Measurements from ENCODE around the gene SLC17A3. TPM values are rescaled to one million over a fixed set of nuclear protein-coding genes. Genes with fewer than 3 reads are reported as not detected.

Gene SLC17A3
- total RNA-seq, 1 experiment from 2014 or later = not detected

DNA sequence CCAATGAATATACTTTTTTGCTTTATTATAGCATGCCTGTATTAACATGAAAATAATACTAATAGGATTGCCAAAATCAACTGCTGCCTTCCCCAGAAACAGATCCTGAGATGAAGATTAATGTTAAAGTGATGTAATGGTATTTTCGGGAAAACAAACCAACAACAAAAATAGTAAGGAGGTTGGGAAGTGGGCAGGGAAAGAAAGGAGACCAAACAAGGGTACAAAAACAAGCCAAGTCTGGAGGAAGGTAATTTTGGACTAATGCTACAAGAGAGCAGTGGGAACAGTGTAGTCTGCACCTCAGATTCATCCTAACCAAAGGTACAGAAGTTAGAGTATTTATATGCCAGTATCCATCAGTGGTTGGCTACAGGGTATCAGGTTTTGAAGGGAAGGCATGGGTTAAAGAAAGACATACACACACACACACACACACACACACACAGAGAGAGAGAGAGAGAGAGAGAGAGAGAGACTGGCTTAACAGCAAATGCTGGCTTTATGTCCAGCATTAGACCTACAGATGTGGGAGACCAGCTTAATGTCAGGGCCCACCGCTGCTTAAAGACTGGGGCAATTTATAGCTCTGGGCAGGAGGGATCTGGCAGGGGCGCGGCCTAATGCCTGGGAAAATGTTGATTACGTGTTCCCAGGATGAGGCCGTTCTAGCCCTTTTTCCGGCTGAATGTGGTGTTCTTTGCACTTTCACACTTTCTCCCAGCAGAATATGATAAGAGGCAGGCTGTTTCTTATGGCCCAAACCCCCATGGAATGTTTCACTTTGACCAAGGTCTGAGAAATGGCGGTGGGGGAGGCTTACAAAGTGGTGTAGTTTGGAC lies 38.4 kb downstream of the SLC17A3 start:
- peaks cover 14% of the 10 kb centered on the region for H3K27me3 ChIP-seq (ENCODE audit: control insufficient read depth, insufficient read depth, low read length)
- H3K27ac ChIP-seq (ENCODE audit: low read length) = no peak overlapping the region
- TF ChIP-seq, protein P1, sequence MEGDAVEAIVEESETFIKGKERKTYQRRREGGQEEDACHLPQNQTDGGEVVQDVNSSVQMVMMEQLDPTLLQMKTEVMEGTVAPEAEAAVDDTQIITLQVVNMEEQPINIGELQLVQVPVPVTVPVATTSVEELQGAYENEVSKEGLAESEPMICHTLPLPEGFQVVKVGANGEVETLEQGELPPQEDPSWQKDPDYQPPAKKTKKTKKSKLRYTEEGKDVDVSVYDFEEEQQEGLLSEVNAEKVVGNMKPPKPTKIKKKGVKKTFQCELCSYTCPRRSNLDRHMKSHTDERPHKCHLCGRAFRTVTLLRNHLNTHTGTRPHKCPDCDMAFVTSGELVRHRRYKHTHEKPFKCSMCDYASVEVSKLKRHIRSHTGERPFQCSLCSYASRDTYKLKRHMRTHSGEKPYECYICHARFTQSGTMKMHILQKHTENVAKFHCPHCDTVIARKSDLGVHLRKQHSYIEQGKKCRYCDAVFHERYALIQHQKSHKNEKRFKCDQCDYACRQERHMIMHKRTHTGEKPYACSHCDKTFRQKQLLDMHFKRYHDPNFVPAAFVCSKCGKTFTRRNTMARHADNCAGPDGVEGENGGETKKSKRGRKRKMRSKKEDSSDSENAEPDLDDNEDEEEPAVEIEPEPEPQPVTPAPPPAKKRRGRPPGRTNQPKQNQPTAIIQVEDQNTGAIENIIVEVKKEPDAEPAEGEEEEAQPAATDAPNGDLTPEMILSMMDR (IDR thresholded peaks at IDR 0.05) = no peak
- no peak for TF ChIP-seq POLR2AphosphoS5 (IDR thresholded peaks at IDR 0.05; ENCODE audit: low read depth, low read length)
- TF ChIP-seq, protein P2, sequence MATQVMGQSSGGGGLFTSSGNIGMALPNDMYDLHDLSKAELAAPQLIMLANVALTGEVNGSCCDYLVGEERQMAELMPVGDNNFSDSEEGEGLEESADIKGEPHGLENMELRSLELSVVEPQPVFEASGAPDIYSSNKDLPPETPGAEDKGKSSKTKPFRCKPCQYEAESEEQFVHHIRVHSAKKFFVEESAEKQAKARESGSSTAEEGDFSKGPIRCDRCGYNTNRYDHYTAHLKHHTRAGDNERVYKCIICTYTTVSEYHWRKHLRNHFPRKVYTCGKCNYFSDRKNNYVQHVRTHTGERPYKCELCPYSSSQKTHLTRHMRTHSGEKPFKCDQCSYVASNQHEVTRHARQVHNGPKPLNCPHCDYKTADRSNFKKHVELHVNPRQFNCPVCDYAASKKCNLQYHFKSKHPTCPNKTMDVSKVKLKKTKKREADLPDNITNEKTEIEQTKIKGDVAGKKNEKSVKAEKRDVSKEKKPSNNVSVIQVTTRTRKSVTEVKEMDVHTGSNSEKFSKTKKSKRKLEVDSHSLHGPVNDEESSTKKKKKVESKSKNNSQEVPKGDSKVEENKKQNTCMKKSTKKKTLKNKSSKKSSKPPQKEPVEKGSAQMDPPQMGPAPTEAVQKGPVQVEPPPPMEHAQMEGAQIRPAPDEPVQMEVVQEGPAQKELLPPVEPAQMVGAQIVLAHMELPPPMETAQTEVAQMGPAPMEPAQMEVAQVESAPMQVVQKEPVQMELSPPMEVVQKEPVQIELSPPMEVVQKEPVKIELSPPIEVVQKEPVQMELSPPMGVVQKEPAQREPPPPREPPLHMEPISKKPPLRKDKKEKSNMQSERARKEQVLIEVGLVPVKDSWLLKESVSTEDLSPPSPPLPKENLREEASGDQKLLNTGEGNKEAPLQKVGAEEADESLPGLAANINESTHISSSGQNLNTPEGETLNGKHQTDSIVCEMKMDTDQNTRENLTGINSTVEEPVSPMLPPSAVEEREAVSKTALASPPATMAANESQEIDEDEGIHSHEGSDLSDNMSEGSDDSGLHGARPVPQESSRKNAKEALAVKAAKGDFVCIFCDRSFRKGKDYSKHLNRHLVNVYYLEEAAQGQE (IDR thresholded peaks at IDR 0.05; ENCODE audit: insufficient read depth in 1 of 2, low read depth in 2 of 2, low read length in 1 of 2) = no peak
- no peak for TF ChIP-seq SIN3A (IDR thresholded peaks at IDR 0.05; ENCODE audit: borderline replicate concordance, insufficient read depth, low read depth, low read length)
- TF ChIP-seq TCF7L2 (IDR thresholded peaks at IDR 0.05; ENCODE audit: low read depth, low read length) = no peak
- H3K9me3 ChIP-seq (ENCODE audit: control insufficient read depth, insufficient read depth, low read depth, low read length) = no peaks in the 10 kb centered on the region
- no peak for ATAC-seq
- DNase-seq (ENCODE audit: low read depth, low spot score) = no peak
- H3K36me3 ChIP-seq (ENCODE audit: control insufficient read depth, insufficient read depth, low read length) = no peaks in the 10 kb centered on the region
- no peak overlapping the region for H3K4me3 ChIP-seq (ENCODE audit: low read depth in 2 of 2, low read length in 2 of 2)
- no TSS peak for BruUV-seq (replicated peaks)
- H3K4me1 ChIP-seq (ENCODE audit: control insufficient read depth, insufficient read depth, low read length) = no peaks in the 10 kb centered on the region
- intact Hi-C loops (cut with micrococcal nuclease; ENCODE audit: unreplicated experiment) (no loop called here), in situ Hi-C loops (cut with HindIII; ENCODE audit: low pct_unique_long_range_greater_than_20kb, low sequenced_read_pairs) (no loop called here)
- CTCF ChIA-PET = no interaction called here
- POLR2A ChIA-PET = no interaction called here

DNA sequence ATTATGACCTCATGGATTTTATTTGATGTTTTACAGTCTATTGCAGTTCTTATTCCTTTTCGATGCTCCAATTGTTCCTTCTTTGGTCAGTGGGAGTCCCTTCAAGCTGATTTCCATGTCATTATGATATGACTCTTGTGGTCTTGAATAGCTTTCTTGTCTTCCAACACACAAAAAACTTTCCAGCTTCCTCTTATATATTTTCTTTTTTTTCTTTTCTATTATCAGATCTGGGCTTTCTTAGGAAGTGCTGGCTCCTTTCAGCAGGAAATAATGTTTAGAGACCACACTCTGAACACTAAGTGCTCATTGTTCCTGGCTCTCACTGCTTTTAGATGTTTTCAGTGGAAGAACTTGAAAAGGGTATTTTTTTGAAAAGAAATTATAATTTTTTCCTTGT lies 39.1 kb downstream of the SLC17A3 start:
- TF ChIP-seq, protein P1 (IDR thresholded peaks at IDR 0.05) = no peak
- TF ChIP-seq SIN3A (IDR thresholded peaks at IDR 0.05; ENCODE audit: borderline replicate concordance, insufficient read depth, low read depth, low read length) = no peak
- TF ChIP-seq TCF7L2 (IDR thresholded peaks at IDR 0.05; ENCODE audit: low read depth, low read length) = no peak
- no peak for TF ChIP-seq POLR2AphosphoS5 (IDR thresholded peaks at IDR 0.05; ENCODE audit: low read depth, low read length)
- TF ChIP-seq, protein P2 (IDR thresholded peaks at IDR 0.05; ENCODE audit: insufficient read depth in 1 of 2, low read depth in 2 of 2, low read length in 1 of 2) = no peak
- BruUV-seq (replicated peaks) = no TSS peak
- Histone ChIP-seq H3K27me3 (ENCODE audit: control insufficient read depth, insufficient read depth, low read length) (peaks cover 14% of the 10 kb centered on the region), H3K9me3 (ENCODE audit: control insufficient read depth, insufficient read depth, low read depth, low read length) (no peaks in the 10 kb centered on the region), H3K36me3 (ENCODE audit: control insufficient read depth, insufficient read depth, low read length) (no peaks in the 10 kb centered on the region), H3K4me1 (ENCODE audit: control insufficient read depth, insufficient read depth, low read length) (no peaks in the 10 kb centered on the region), H3K4me3 (ENCODE audit: low read depth in 2 of 2, low read length in 2 of 2) (no peak overlapping the region), H3K27ac (ENCODE audit: low read length) (no peak overlapping the region)
- DNase-seq (ENCODE audit: low read depth, low spot score) = no peak
- CTCF ChIA-PET = no interaction called here
- POLR2A ChIA-PET = no interaction called here
- in situ Hi-C loops (cut with HindIII; ENCODE audit: low pct_unique_long_range_greater_than_20kb, low sequenced_read_pairs) = no loop called here
- intact Hi-C loops (cut with micrococcal nuclease; ENCODE audit: unreplicated experiment) = no loop called here
- ATAC-seq = no peak
